Stomach (tissue), 4 donors: ENCODE measurements around the gene NEDD4L.

Experiments used
- CTCF ChIP-seq, 7 experiments: fragments of 450-650 bp in 4 of 7; fragments of 200-600 bp in 3 of 7; sonication (generic) in 3 of 7; IDR thresholded peaks; one replicate each; pipeline ENCODE4 v1.5.1; 2016 to 2019; ENCODE audit warnings: antibody characterized with exemption in 7 of 7, control low read depth in 2 of 7, mild to moderate bottlenecking in 1 of 7
- POLR2AphosphoS5 ChIP-seq, 3 donors: sonication (generic); formaldehyde crosslinking; IDR thresholded peaks; one replicate each; pipeline ENCODE4 v1.6.1; 2016; ENCODE audit warnings: antibody characterized with exemption in 3 of 3

- TF ChIP-seq POLR2AphosphoS5 (IDR thresholded peaks at IDR 0.05) (no peak), CTCF (IDR thresholded peaks at IDR 0.05) (no peak)
Observed at GRCh38 chr18:58401191-58401590, 357.2 kb downstream of the NEDD4L start.
